Subcutaneous adipose tissue (tissue), 4 donors: ENCODE measurements around the gene MSH5. TPM values are rescaled to one million over a fixed set of nuclear protein-coding genes. Genes with fewer than 3 reads are reported as not detected.

ENCODE experiments used
- CTCF ChIP-seq: fragments of 450-650 bp; IDR thresholded peaks from one replicate; pipeline ENCODE4 v1.5.1; 2016; ENCODE audit warnings: low read depth, mild to moderate bottlenecking, control low read depth, antibody characterized with exemption, moderate library complexity
- total RNA-seq, 4 donors: library from RNA; depleted of rRNA; stranded (reverse); fragments of >200 nt; gene quantifications; one replicate each; pipeline ENCODE4 v1.1.0, GENCODE V29; 2016

MSH5 gene
- total RNA-seq, 4 donors from 2014 or later: 7.5 to 24.5 (median 9.0) TPM

GRCh38 chr6:31707701-31708100, 32.1 kb upstream of the MSH5 start:
- TF ChIP-seq CTCF: no peak

- TF ChIP-seq CTCF: no peak
Measured at GRCh38 chr6:31708224-31708623, 31.6 kb upstream of the MSH5 start.

GRCh38 chr6:31710523-31711219, 29.1 kb upstream of the MSH5 start:
- TF ChIP-seq CTCF: no peak

- no peak for TF ChIP-seq CTCF
Measured at GRCh38 chr6:31711233-31711632, 28.6 kb upstream of the MSH5 start.

- TF ChIP-seq CTCF: no peak
Measured at GRCh38 chr6:31712296-31712695, 27.5 kb upstream of the MSH5 start.

- TF ChIP-seq CTCF: no peak
Measured at GRCh38 chr6:31713465-31713864, 26.3 kb upstream of the MSH5 start.

GRCh38 chr6:31713991-31714684, 25.7 kb upstream of the MSH5 start:
- TF ChIP-seq CTCF: no peak
